Stimulated activated CD4-positive, alpha-beta T cell treated with anti-CD3 and anti-CD28 coated beads, Interleukin-4, amount 100 ng/mL, for 4 hours (primary cell): ENCODE measurements around the gene SKP1.
"Not testable (repeated sequence)": the region's sequence is repeated elsewhere in the genome, so short reads cannot be mapped to it uniquely, and the experiment has no call there.

Experiments used
- DNase-seq, 2 experiments: peaks; one replicate each; pipeline ENCODE4 v3.0.0-alpha.2; 2020

SKP1 gene

DNA sequence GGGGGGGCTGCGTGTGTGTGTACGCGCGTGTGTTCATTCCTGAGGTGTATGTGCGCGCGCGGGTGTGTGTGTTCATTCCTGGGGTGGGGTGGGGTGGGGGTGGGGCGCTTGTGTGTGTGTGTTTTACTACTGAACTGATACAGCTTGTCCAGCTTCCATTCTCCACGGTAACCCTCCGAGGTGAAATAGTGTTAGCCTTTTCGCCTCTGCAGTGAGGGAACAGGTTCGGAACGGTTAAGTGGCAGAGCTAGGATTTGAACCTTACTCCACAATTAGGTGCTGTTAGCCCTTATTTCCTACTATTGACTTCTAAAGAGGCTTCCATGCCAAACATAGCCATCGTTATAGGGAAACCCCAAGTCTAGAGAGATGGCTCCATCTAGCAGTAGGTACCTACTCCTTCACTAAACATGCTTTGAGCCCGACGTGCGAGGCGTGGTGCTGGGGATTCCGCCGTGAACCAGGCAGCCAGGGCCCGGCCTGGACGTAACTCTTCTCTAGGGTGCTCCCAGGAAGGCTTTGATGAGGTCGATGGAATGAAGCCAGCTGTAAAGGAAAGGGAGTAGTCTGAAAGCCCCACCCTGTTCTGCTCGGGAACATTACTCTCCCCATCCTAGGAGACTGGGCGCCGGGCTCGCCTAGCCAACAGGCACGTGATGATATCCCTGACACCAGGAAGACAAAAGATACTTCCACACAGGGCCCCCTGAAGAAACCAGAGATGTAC, 782 bp upstream of the SKP1 start:
- DNase-seq = no peak

DNA sequence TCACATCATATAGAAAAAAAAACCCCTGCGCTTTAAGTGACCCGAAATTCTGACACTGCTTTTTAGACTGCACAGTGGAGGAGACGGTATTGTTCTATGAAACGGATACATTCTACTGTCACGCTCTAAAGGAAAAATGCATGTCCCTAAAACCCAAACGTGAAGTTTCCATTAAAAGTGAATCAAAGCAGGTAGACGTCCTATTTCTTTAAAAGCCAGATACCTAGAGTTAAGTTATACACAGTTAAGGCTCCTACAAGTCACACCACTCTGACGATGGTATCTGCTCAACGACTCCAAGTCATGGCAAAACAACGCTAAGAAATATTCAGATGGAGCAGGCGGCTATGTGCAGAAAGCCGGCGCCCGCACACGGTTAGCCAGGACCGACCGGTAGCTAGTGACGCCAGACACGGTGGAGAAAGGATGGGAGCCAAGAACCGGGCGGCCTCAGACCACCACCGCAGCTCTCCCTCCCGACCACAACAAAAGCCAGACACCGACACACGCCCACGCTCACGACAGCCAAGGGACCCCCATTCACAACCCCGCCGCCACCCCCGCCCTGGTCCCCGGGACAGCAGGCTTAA, 734 bp downstream of the SKP1 start:
- no peak for DNase-seq

- DNase-seq = no peak
Measured at GRCh38 chr5:134174841-134175839, 1.6 kb downstream of the SKP1 start.

DNA sequence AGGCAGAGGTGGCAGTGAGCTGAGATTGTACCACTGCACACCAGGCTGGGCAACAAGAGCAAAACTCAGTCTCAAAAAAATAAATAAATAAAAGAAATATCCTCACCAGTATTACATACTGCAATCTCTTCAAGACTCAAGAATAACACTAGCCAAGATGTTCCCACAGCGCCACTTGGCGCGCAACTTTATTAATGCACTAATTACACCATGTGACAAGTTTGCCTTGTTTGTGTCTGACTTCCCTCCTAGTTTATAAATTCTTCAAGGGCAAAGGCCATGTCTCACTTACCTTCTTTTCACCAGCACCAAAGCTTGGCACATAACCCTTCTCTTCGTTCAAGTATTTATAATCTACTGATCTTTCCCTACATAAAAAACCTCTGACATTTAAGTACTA, 4.8 kb downstream of the SKP1 start:
- no peak for DNase-seq

DNA sequence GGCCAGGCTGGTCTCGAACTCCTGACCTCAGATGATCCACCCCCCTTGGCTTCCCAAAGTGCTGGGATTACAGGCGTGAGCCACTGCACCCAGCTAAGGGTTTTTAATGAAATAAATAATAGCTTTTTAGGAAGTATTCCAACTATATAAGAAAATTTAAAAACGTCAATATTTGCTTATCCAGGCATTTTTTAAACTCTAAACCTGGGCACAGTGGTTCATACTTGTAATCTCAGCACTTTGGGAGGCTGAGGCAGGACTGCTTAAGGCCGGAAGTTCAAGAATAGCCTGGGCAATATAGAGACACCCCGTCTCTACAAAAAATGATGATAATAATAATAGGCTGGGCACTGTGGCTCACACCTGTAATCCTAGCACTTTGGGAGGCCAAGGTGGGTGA, 14.2 kb downstream of the SKP1 start:
- DNase-seq = no peak

GRCh38 chr5:134161513-134162395, 15.0 kb downstream of the SKP1 start:
- no peak for DNase-seq

- no peak for DNase-seq
Measured at GRCh38 chr5:134153657-134154056, 23.1 kb downstream of the SKP1 start.

DNA sequence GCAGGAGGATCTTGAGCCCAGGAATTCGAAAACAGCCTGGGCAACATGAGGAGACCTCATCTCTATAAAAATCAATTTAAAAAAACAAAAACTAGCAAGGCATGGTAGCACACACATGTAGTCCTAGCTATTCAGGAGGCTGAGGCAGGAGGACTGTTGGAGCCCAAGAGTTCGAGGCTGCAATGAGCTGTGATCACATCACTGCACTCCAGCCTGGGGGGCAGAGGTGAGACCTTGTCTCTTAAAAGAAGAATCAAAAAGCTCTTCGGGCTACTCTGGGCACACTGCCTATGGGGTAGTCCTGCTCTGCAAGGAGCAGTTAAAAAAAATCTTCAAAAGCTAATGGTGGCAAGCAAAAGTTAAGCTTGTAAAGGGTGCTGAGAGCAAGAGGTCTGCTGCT, 23.5 kb downstream of the SKP1 start:
- no peak for DNase-seq

- DNase-seq = not testable (repeated sequence)
Measured at GRCh38 chr5:134152173-134152832, 24.4 kb downstream of the SKP1 start.

GRCh38 chr5:134151723-134152122, 25.0 kb downstream of the SKP1 start:
- DNase-seq = no peak

- no peak for DNase-seq
Measured at GRCh38 chr5:134149571-134150303, 27.0 kb downstream of the SKP1 start.

- no peak for DNase-seq
Measured at GRCh38 chr5:134148986-134149539, 27.7 kb downstream of the SKP1 start.

GRCh38 chr5:134148316-134148715, 28.4 kb downstream of the SKP1 start:
- DNase-seq = no peak

- DNase-seq = no peak
Measured at GRCh38 chr5:134146651-134147518, 29.9 kb downstream of the SKP1 start.

GRCh38 chr5:134145779-134146581, 30.8 kb downstream of the SKP1 start:
- peak; percentile 71 to 81 for DNase-seq

DNA sequence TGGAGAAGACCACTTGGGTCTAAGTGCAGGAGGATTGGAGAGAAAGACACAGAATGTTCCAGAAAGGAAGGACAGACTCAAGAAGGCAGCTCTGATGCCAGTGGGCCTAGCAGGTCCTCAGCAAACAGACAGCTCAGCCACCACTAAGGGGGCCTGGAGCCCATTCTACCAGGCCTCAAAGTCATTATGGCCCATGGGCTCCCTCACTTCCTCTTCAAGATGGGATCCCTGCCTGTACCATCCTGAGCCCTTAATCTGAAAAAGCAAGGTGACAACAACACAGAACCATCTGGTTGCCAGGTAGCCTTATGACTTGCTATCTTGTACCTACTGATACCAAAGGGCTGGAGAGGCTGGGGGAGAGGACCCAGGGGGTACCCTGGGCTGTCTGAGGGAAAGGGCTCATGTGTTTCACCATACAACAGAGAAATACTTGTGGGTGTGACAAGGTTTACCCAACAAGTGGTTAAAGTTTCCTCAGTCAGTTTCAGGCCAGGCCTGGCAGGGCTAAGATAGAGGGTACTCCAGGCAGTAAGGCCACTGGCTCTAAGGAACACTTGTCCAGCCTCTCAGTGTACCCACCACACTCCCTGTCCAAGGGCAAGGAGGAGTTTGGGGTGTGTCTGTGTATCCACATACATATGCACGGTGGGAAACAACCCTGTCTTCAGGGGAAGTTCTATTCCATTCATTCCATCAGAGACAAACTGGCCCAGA, 31.6 kb downstream of the SKP1 start:
- no peak for DNase-seq

DNA sequence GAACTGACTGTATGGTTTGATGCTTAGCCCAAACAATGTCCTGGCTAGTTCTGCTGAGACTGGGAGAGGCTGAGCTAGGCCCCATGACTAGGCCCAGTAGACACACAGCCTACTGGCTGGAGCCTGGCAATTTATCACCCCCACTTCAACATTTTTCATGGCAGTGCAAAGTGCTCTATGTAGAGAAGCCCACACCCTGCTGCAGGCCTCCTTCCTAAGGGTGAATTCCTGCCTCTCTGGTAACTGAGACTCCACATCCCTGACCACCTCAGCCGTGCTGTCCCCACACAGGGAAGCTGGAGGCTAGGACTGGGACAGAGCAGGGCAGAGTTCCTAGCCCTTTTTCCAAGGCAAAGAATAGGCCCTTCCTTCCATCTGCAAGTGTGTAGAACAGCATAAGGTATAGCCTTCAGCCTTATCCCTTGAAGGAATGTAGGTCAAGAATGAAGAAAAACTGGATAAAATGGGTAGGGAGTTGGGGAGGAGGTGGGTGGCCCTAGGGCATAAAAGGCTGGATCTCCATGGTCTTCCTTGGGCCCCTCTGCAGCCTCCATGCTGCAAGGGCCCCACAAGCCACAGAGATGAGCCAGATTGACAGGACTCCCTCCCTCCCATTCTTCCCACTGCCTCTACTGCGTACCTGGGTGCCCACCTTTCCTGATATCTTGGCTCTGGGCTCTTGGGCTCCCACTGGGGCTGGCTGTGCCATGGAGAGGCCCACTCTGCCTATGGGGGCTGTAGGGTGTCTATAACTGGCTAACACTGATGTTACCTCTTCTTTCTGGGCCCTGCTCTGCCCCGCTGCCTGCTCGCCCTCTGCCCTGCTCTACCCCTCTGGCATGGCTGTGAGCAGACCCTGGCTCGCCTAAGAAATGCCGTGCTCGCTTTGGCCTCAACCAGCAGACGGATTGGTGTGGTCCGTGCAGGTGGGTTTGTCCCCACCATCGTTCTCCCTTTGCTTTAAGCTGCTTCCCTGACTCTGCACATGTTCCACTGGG, 32.5 kb downstream of the SKP1 start:
- DNase-seq = no peak
